Hippocampal formation (tissue), 2 donors: ENCODE data around the gene ABCC1.
"Not testable (repeated sequence)": the region's sequence is repeated elsewhere in the genome, so short reads cannot be mapped to it uniquely, and the experiment has no call there.

Experiments
- DNase-seq, 2 donors: peaks; one replicate each; lab custom pipeline; 2025; lab: John Stamatoyannopoulos, UW

ABCC1 gene

GRCh38 chr16:15949210-15950160, at the start of gene ABCC1:
Gene ABCC1 (plus strand): TSS chr16:15949616. CDS start chr16:15949752, 136 bp downstream.
- DNase-seq = peak in 1 of 2 donors; percentile 7

- DNase-seq = no peak
These were observed 49.1 kb upstream of the ABCC1 start for GRCh38 chr16:15900357-15900756.

- no peak for DNase-seq
These were observed 48.4 kb upstream of the ABCC1 start for GRCh38 chr16:15900901-15901500.

GRCh38 chr16:15903960-15904359, 45.5 kb upstream of the ABCC1 start:
- DNase-seq = no peak

GRCh38 chr16:15906439-15906838, 43.0 kb upstream of the ABCC1 start:
- no peak for DNase-seq

GRCh38 chr16:15907863-15908478, 41.4 kb upstream of the ABCC1 start:
- DNase-seq = no peak

GRCh38 chr16:15911198-15911597, 38.2 kb upstream of the ABCC1 start:
- no peak for DNase-seq

GRCh38 chr16:15913046-15913698, 36.2 kb upstream of the ABCC1 start:
- DNase-seq = no peak

GRCh38 chr16:15915555-15916081, 33.8 kb upstream of the ABCC1 start:
- DNase-seq = no peak

- DNase-seq = no peak
These were observed 33.1 kb upstream of the ABCC1 start for GRCh38 chr16:15916323-15916722.

- DNase-seq = not testable (repeated sequence)
These were observed 31.1 kb upstream of the ABCC1 start for GRCh38 chr16:15918314-15918713.

- no peak for DNase-seq
These were observed 30.1 kb upstream of the ABCC1 start for GRCh38 chr16:15919331-15919730.

- DNase-seq = no peak
These were observed 24.4 kb upstream of the ABCC1 start for GRCh38 chr16:15924996-15925395.

- no peak for DNase-seq
These were observed 23.8 kb upstream of the ABCC1 start for GRCh38 chr16:15925631-15926030.

- DNase-seq = no peak
These were observed 20.9 kb upstream of the ABCC1 start for GRCh38 chr16:15928261-15929104.

GRCh38 chr16:15932939-15933338, 16.5 kb upstream of the ABCC1 start:
- DNase-seq = no peak

GRCh38 chr16:15933781-15934180, 15.6 kb upstream of the ABCC1 start:
- DNase-seq = no peak

GRCh38 chr16:15934991-15935390, 14.4 kb upstream of the ABCC1 start:
- no peak for DNase-seq

- DNase-seq = not testable (repeated sequence)
These were observed 12.6 kb upstream of the ABCC1 start for GRCh38 chr16:15936809-15937208.

GRCh38 chr16:15942931-15943690, 6.3 kb upstream of the ABCC1 start:
- DNase-seq = no peak
